NT2/D1 (cell line): ENCODE data around the gene GYS1.

Source experiments
- SUZ12 ChIP-seq: IDR thresholded peaks from 2 replicates; pipeline ENCODE4 v1.6.1; 2011; ENCODE audit not compliant: insufficient read length, insufficient read depth; ENCODE audit errors: extremely low read depth
- YY1 ChIP-seq: IDR thresholded peaks from 2 replicates; pipeline ENCODE4 v1.6.1; 2011; ENCODE audit not compliant: insufficient read length, insufficient read depth

DNA sequence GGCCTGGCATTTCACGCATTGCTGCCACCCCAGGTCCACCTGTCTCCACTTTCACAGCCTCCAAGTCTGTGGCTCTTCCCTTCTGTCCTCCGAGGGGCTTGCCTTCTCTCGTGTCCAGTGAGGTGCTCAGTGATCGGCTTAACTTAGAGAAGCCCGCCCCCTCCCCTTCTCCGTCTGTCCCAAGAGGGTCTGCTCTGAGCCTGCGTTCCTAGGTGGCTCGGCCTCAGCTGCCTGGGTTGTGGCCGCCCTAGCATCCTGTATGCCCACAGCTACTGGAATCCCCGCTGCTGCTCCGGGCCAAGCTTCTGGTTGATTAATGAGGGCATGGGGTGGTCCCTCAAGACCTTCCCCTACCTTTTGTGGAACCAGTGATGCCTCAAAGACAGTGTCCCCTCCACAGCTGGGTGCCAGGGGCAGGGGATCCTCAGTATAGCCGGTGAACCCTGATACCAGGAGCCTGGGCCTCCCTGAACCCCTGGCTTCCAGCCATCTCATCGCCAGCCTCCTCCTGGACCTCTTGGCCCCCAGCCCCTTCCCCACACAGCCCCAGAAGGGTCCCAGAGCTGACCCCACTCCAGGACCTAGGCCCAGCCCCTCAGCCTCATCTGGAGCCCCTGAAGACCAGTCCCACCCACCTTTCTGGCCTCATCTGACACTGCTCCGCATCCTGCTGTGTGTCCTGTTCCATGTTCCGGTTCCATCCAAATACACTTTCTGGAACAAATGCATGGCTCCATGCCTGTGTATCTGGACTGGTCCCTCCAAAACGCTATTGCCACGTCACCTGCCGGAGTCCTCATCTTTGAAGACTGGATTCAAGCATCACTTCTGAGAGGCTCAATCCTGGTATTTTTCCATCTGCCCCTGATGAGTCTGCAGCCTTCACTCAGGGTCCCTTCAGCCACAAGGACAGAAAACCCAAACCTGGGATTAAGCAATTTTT is 70.3 kb downstream of the GYS1 start:
- TF ChIP-seq YY1, result no peak
- TF ChIP-seq SUZ12, result no peak
